Stimulated activated CD4-positive, alpha-beta T cell treated with anti-CD3 and anti-CD28 coated beads, Interleukin-4, amount 100 ng/mL, for 1 hour (primary cell): Measurements from ENCODE around the gene ZNF646.

Experiments used
- DNase-seq: peaks from one replicate; pipeline ENCODE4 v3.0.0-alpha.2; 2020

Gene ZNF646

GRCh38 chr16:31067342-31067741, 6.9 kb upstream of the ZNF646 start:
- DNase-seq = no peak

- DNase-seq = no peak
These were observed 2.4 kb upstream of the ZNF646 start for GRCh38 chr16:31071861-31072260.

- peak; percentile 24 for DNase-seq
These were observed 1.6 kb upstream of the ZNF646 start for GRCh38 chr16:31072540-31073141.

GRCh38 chr16:31073142-31073969, 866 bp upstream of the ZNF646 start:
- peak; percentile 90 for DNase-seq

- no peak for DNase-seq
These were observed 577 bp downstream of the ZNF646 start for GRCh38 chr16:31074814-31075183.

- DNase-seq = no peak
These were observed 2.1 kb downstream of the ZNF646 start for GRCh38 chr16:31076319-31076718.

- no peak for DNase-seq
These were observed 2.8 kb downstream of the ZNF646 start for GRCh38 chr16:31077024-31077423.

- no peak for DNase-seq
These were observed 3.6 kb downstream of the ZNF646 start for GRCh38 chr16:31077592-31078396.

GRCh38 chr16:31078597-31079341, 4.5 kb downstream of the ZNF646 start:
- DNase-seq = no peak

GRCh38 chr16:31079342-31079944, 5.2 kb downstream of the ZNF646 start:
- DNase-seq = no peak

- DNase-seq = no peak
These were observed 5.9 kb downstream of the ZNF646 start for GRCh38 chr16:31080035-31080629.

GRCh38 chr16:31080756-31081419, 6.7 kb downstream of the ZNF646 start:
- DNase-seq = no peak

- no peak for DNase-seq
These were observed 7.5 kb downstream of the ZNF646 start for GRCh38 chr16:31081428-31082351.

GRCh38 chr16:31082368-31083045, 8.3 kb downstream of the ZNF646 start:
- DNase-seq = no peak

GRCh38 chr16:31083081-31083480, 8.9 kb downstream of the ZNF646 start:
- no peak for DNase-seq

GRCh38 chr16:31083556-31083955, 9.3 kb downstream of the ZNF646 start:
- no peak for DNase-seq

GRCh38 chr16:31083981-31084380, 9.8 kb downstream of the ZNF646 start:
- no peak for DNase-seq

- no peak for DNase-seq
These were observed 10.5 kb downstream of the ZNF646 start for GRCh38 chr16:31084584-31085302.

GRCh38 chr16:31085411-31085810, 11.2 kb downstream of the ZNF646 start:
- DNase-seq = no peak
